Smooth muscle cell (in vitro differentiated cells): ENCODE results near the gene PRPS1. TPM values are rescaled to one million over a fixed set of nuclear protein-coding genes. Genes with fewer than 3 reads are reported as not detected.

Experiments used
- DNase-seq: peaks from one replicate; lab custom pipeline; 2025; ENCODE audit not compliant: unreplicated experiment; lab: John Stamatoyannopoulos, UW
- H2AFZ ChIP-seq: fragments of 200-600 bp; sonication (generic); 2 replicates; pipeline ENCODE4 v1.6.0; 2016; ENCODE audit warnings: antibody characterized with exemption, low read depth, mild to moderate bottlenecking
- H3F3A ChIP-seq: fragments of 200-600 bp; sonication (generic); 2 replicates; pipeline ENCODE4 v1.6.0; 2017; ENCODE audit warnings: antibody characterized with exemption, low read depth
- H3K27ac ChIP-seq: fragments of 200-600 bp; sonication (generic); 2 replicates; pipeline ENCODE4 v1.5.1; 2016; ENCODE audit warnings: low read depth, mild to moderate bottlenecking
- H3K27me3 ChIP-seq: fragments of 200-600 bp; sonication (generic); 2 replicates; pipeline ENCODE4 v1.6.1; 2016; ENCODE audit warnings: low read depth, mild to moderate bottlenecking
- H3K36me3 ChIP-seq: fragments of 200-600 bp; sonication (generic); 2 replicates; pipeline ENCODE4 v1.5.1; 2016; ENCODE audit warnings: low read depth
- H3K4me1 ChIP-seq: fragments of 200-600 bp; sonication (generic); 2 replicates; pipeline ENCODE4 v1.5.1; 2016; ENCODE audit warnings: low read depth
- H3K4me2 ChIP-seq: fragments of 200-600 bp; sonication (generic); 2 replicates; pipeline ENCODE4 v1.6.0; 2016; ENCODE audit warnings: mild to moderate bottlenecking
- H3K4me3 ChIP-seq: fragments of 200-600 bp; sonication (generic); 2 replicates; pipeline ENCODE4 v1.5.1; 2016; ENCODE audit warnings: mild to moderate bottlenecking
- H3K79me2 ChIP-seq: fragments of 200-600 bp; sonication (generic); 2 replicates; pipeline ENCODE4 v1.6.0; 2016; ENCODE audit warnings: low read depth, mild to moderate bottlenecking
- H3K9ac ChIP-seq: fragments of 200-600 bp; sonication (generic); 2 replicates; pipeline ENCODE4 v1.6.0; 2016; ENCODE audit warnings: low read depth
- H3K9me3 ChIP-seq: fragments of 200-600 bp; sonication (generic); replicated peaks from 2 replicates; pipeline ENCODE4 v1.5.1; 2016; ENCODE audit warnings: low read depth
- H4K20me1 ChIP-seq: fragments of 200-600 bp; sonication (generic); 2 replicates; pipeline ENCODE4 v1.6.0; 2016; ENCODE audit warnings: low read depth
- CTCF ChIP-seq: fragments of 200-600 bp; sonication (generic); IDR thresholded peaks from 2 replicates; pipeline ENCODE4 v1.5.1; 2017; ENCODE audit warnings: borderline replicate concordance, mild to moderate bottlenecking, antibody characterized with exemption; ENCODE audit not compliant: insufficient read depth, poor library complexity, severe bottlenecking
- WGBS: methylation state at CpG from one replicate; pipeline ENCODE4 v1.1.7; 2016; ENCODE audit warnings: low lambda C conversion rate; 5-methylcytosine and 5-hydroxymethylcytosine counted together
- polyA plus RNA-seq: library from polyadenylated mRNA; unstranded; fragments of >200 nt; fragmentation: Nextera tagmentation; extraction: Ambion mirVana; gene quantifications from 2 replicates; pipeline ENCODE4 v1.2.1, GENCODE V29; 2016
- total RNA-seq: library from RNA; depleted of rRNA; stranded (reverse); fragments of >200 nt; gene quantifications from 2 replicates; pipeline ENCODE4 v1.2.3, GENCODE V29; 2014

The PRPS1 gene
- total and polyA plus RNA-seq, 2 experiments from 2014 or later, result 51.7 to 60.5 TPM

GRCh38 chrX:107677909-107678308 lies 49.6 kb downstream of the PRPS1 start:
- Histone ChIP-seq H3K27ac (peak overlapping the region; percentile 99), H3K36me3 (no peaks in the 10 kb centered on the region), H3K9ac (peak overlapping the region; percentile 92), H3K79me2 (no peaks in the 10 kb centered on the region), H2AFZ (no peak overlapping the region), H3K4me1 (peaks cover 9% of the 10 kb centered on the region), H3F3A (peaks cover 29% of the 10 kb centered on the region), H3K4me2 (peak overlapping the region; percentile 81), H4K20me1 (no peaks in the 10 kb centered on the region), H3K4me3 (no peak overlapping the region), H3K27me3 (no peaks in the 10 kb centered on the region), H3K9me3 (no peaks in the 10 kb centered on the region)
- no peak for DNase-seq
- no peak for TF ChIP-seq CTCF
- WGBS, result 66% methylated on average over 4 of the region's 4 CpGs

- H3K4me2 ChIP-seq, result no peak overlapping the region
- no peaks in the 10 kb centered on the region for H3K27me3 ChIP-seq
- no peak overlapping the region for H2AFZ ChIP-seq
- H3K27ac ChIP-seq, result peak overlapping the region; percentile 28
- no peak overlapping the region for H3K4me3 ChIP-seq
- 86% methylated on average over 8 of the region's 8 CpGs for WGBS
- peaks cover 4% of the 10 kb centered on the region for H3K4me1 ChIP-seq
- no peaks in the 10 kb centered on the region for H3K36me3 ChIP-seq
- no peaks in the 10 kb centered on the region for H4K20me1 ChIP-seq
- H3F3A ChIP-seq, result peaks cover 22% of the 10 kb centered on the region
- no peak overlapping the region for H3K9ac ChIP-seq
- no peak for TF ChIP-seq CTCF
- no peaks in the 10 kb centered on the region for H3K9me3 ChIP-seq
- no peaks in the 10 kb centered on the region for H3K79me2 ChIP-seq
- DNase-seq, result peak; percentile 6
Observed at GRCh38 chrX:107678957-107679740, 50.8 kb downstream of the PRPS1 start.

- no peak overlapping the region for H3K4me2 ChIP-seq
- no peaks in the 10 kb centered on the region for H3K79me2 ChIP-seq
- no peaks in the 10 kb centered on the region for H4K20me1 ChIP-seq
- 97% methylated on average over 3 of the region's 3 CpGs for WGBS
- H3K9ac ChIP-seq, result no peak overlapping the region
- peaks cover 1% of the 10 kb centered on the region for H3K4me1 ChIP-seq
- H2AFZ ChIP-seq, result no peak overlapping the region
- H3K4me3 ChIP-seq, result no peak overlapping the region
- no peak for TF ChIP-seq CTCF
- peaks cover 8% of the 10 kb centered on the region for H3F3A ChIP-seq
- H3K36me3 ChIP-seq, result no peaks in the 10 kb centered on the region
- H3K27me3 ChIP-seq, result no peaks in the 10 kb centered on the region
- no peak for DNase-seq
- H3K9me3 ChIP-seq, result no peaks in the 10 kb centered on the region
- no peak overlapping the region for H3K27ac ChIP-seq
Observed at GRCh38 chrX:107682256-107682655, 53.9 kb downstream of the PRPS1 start.
